HEK293T (cell line): ENCODE results near the gene FAM181B.

ENCODE experiments used
- CTBP1 ChIP-seq: fragments of 450-650 bp; IDR thresholded peaks from 2 replicates; pipeline ENCODE4 v1.6.1; 2016; ENCODE audit warnings: borderline replicate concordance
- FOXK2 ChIP-seq: fragments of 450-650 bp; IDR thresholded peaks from 2 replicates; pipeline ENCODE4 v1.6.1; 2016; ENCODE audit warnings: mild to moderate bottlenecking
- L3MBTL2 ChIP-seq: fragments of 450-650 bp; conservative IDR thresholded peaks from 2 replicates; pipeline ENCODE4 v1.6.1; 2016; ENCODE audit warnings: mild to moderate bottlenecking
- SUZ12 ChIP-seq: fragments of 450-650 bp; IDR thresholded peaks from 2 replicates; pipeline ENCODE4 v1.6.1; 2016; ENCODE audit warnings: mild to moderate bottlenecking

DNA sequence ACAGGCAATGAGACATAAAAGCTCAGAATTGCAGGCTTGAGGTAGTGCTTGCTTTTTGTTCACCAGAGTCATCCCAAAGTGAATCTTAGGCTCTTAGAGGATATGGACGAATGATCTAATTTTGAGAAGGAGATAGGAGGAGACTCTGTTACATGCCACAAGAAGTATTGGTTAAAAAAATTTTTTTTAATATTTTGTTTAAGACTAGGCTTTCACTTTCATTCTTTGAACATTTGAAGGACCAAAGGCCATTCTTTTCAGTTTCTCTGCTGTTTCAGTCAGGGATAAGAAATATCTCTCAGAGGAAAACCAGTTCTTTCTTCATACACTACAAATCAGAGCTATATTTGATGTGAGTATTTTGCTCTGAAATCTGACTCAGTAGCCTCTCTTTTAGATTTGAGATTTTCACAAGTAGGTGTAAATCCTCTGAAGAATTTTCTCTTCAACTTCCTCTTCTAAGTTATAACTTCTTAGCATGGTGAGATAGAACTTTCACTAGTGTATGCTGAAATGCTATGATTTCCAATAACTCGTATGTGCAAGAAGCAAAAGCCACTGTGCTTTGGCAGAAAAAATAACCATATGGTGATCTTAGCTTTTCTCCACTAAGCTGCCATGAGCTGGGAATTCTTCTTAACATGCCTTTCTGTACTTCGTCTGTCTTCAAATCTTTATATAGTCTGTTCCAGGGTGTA lies 24.1 kb upstream of the FAM181B start:
- TF ChIP-seq L3MBTL2 (no peak), FOXK2 (no peak), CTBP1 (no peak), SUZ12 (no peak)
